Endothelial cell of umbilical vein (primary cell): ENCODE measurements around the gene SMIM31. TPM values are rescaled to one million over a fixed set of nuclear protein-coding genes. Genes with fewer than 3 reads are reported as not detected.

ENCODE experiments used
- BruUV-seq: library from RNA; stranded (reverse); fragments of 400-500 nt; replicated peaks from 2 replicates; lab custom pipeline; 2021; lab: Mats Ljungman, UMichigan
- CTCF ChIA-PET: fragments of 300-600, 350-600 bp; sonication (Branson Sonifier 250); formaldehyde crosslinking; loops from one replicate; lab custom pipeline; 2021; ENCODE audit warnings: antibody characterized with exemption, inconsistent platforms; lab: Charles Lee
- POLR2A ChIA-PET: fragments of 300-600, 350-600 bp; sonication (Branson Sonifier 250); formaldehyde crosslinking; loops from one replicate; lab custom pipeline; 2021; ENCODE audit warnings: antibody characterized with exemption, inconsistent platforms; lab: Charles Lee
- DNase-seq: peaks from one replicate; pipeline ENCODE4 v3.0.0-alpha.2; 2011; ENCODE audit warnings: low read depth, low spot score
- FAIRE-seq: peaks from 2 replicates; lab custom pipeline; 2011; peaks lifted over from hg19 to GRCh38; lab: Jason Lieb, UNC
- H2AFZ ChIP-seq: 2 replicates; pipeline ENCODE4 v1.6.0; 2012; ENCODE audit warnings: low read depth, low read length, control low read depth, inconsistent platforms
- H3K27ac ChIP-seq: 2 replicates; pipeline ENCODE4 v1.5.1; 2011; ENCODE audit warnings: low read depth, mild to moderate bottlenecking, control low read depth, low read length, moderate library complexity; ENCODE audit not compliant: insufficient read depth
- H3K27me3 ChIP-seq, 2 experiments: 2 replicates each; pipeline versions ENCODE4 v1.6.0 to v1.6.1; 2011; ENCODE audit warnings: low read length in 2 of 2, mixed read lengths in 1 of 2; ENCODE audit not compliant: control insufficient read depth in 2 of 2, insufficient read depth in 2 of 2
- H3K36me3 ChIP-seq, 2 experiments: 2 replicates in 1 of 2; 3 replicates in 1 of 2; pipeline ENCODE4 v1.5.1; 2011; ENCODE audit warnings: low read length in 2 of 2, mild to moderate bottlenecking in 1 of 2, moderate library complexity in 1 of 2; ENCODE audit not compliant: control insufficient read depth in 2 of 2, insufficient read depth in 2 of 2; ENCODE audit errors: extremely low read depth in 1 of 2
- H3K4me1 ChIP-seq: 3 replicates; pipeline ENCODE4 v1.5.1; 2011; ENCODE audit warnings: mild to moderate bottlenecking, low read length; ENCODE audit not compliant: control insufficient read depth, insufficient read depth; ENCODE audit errors: extremely low read depth
- H3K4me2 ChIP-seq: 2 replicates; pipeline ENCODE4 v1.6.1; 2011; ENCODE audit warnings: low read length, control low read depth, mixed read lengths; ENCODE audit not compliant: insufficient read depth
- H3K4me3 ChIP-seq, 3 experiments: fragments of 200-600 bp in 1 of 3; sonication (generic), shearing (Covaris generic) in 1 of 3; replicated peaks in 1 of 3; 2 replicates each; pipeline ENCODE4 v1.5.1; 2011 to 2016; ENCODE audit warnings: control low read depth in 3 of 3, low read length in 3 of 3, mild to moderate bottlenecking in 2 of 3, inconsistent platforms in 1 of 3, low read depth in 1 of 3, moderate library complexity in 1 of 3; ENCODE audit not compliant: insufficient read depth in 1 of 3
- H3K79me2 ChIP-seq: 2 replicates; pipeline ENCODE4 v1.6.0; 2012; ENCODE audit warnings: low read length, inconsistent platforms; ENCODE audit not compliant: control insufficient read depth, insufficient read depth
- H3K9ac ChIP-seq: replicated peaks from 2 replicates; pipeline ENCODE3; 2011; ENCODE audit warnings: low read length, control low read depth; ENCODE audit not compliant: insufficient read depth; ENCODE audit errors: extremely low read depth
- H3K9me1 ChIP-seq: replicated peaks from 3 replicates; pipeline ENCODE4 v1.6.0; 2011; ENCODE audit warnings: mild to moderate bottlenecking, low read length; ENCODE audit not compliant: control insufficient read depth, insufficient read depth; ENCODE audit errors: extremely low read depth
- H3K9me3 ChIP-seq: replicated peaks from 2 replicates; pipeline ENCODE4 v1.5.1; 2012; ENCODE audit warnings: low read length, inconsistent platforms; ENCODE audit not compliant: control insufficient read depth, insufficient read depth
- H4K20me1 ChIP-seq: replicated peaks from 2 replicates; pipeline ENCODE3; 2011; ENCODE audit warnings: mild to moderate bottlenecking, low read length; ENCODE audit not compliant: control insufficient read depth, insufficient read depth; ENCODE audit errors: extremely low read depth
- EZH2 ChIP-seq: IDR thresholded peaks from 2 replicates; pipeline ENCODE4 v1.6.1; 2012; ENCODE audit warnings: borderline replicate concordance, low read depth, mild to moderate bottlenecking, moderate library complexity, low read length, inconsistent platforms; ENCODE audit not compliant: severe bottlenecking
- FOS ChIP-seq: IDR thresholded peaks from 2 replicates; pipeline ENCODE4 v1.6.1; 2011; ENCODE audit warnings: mild to moderate bottlenecking, low read length, moderate library complexity, borderline replicate concordance; ENCODE audit not compliant: insufficient read depth
- GATA2 ChIP-seq: IDR thresholded peaks from 2 replicates; pipeline ENCODE4 v1.7.0; 2011; ENCODE audit warnings: low read depth, mild to moderate bottlenecking, moderate library complexity, mixed read lengths, low read length; ENCODE audit not compliant: insufficient read length, insufficient read depth
- JUN ChIP-seq: IDR thresholded peaks from 2 replicates; pipeline ENCODE4 v1.6.1; 2011; ENCODE audit warnings: borderline replicate concordance, low read depth; ENCODE audit not compliant: insufficient read length, insufficient read depth
- MYC ChIP-seq: IDR thresholded peaks from one replicate; pipeline ENCODE4 v1.6.1; 2011; ENCODE audit warnings: mild to moderate bottlenecking, low read depth, low read length
- POLR2A ChIP-seq: IDR thresholded peaks from 2 replicates; pipeline ENCODE4 v1.6.1; 2012; ENCODE audit warnings: low read depth, mild to moderate bottlenecking, control low read depth, low read length
- POLR2AphosphoS5 ChIP-seq: IDR thresholded peaks from 2 replicates; pipeline ENCODE4 v1.6.1; 2012; ENCODE audit warnings: low read depth, mild to moderate bottlenecking, control low read depth, low read length, moderate library complexity; ENCODE audit not compliant: insufficient read depth
- dilution Hi-C: fragments of 300-500 bp; cut with MboI; formaldehyde crosslinking; loops from one replicate; pipeline ENCODE4 v1.15.0; 2019; ENCODE audit warnings: low sequenced_read_pairs; ENCODE audit not compliant: extremely low pct_ligation_motif_present
- intact Hi-C: fragments of 100-400 bp; cut with micrococcal nuclease; formaldehyde crosslinking; loops from one replicate; pipeline ENCODE4 v1.10.0; 2022
- polyA plus RNA-seq, 4 experiments: library from polyadenylated mRNA; depleted of rRNA in 3 of 4; stranded (reverse) in 3 of 4; unstranded in 1 of 4; fragments of >200 nt; gene quantifications; 2 replicates each; pipeline versions ENCODE4 v1.2.1 to v1.2.3, GENCODE V29; 2011 to 2012; ENCODE audit warnings: missing spikeins in 1 of 4
- total RNA-seq: library from RNA; stranded (reverse); gene quantifications from 2 replicates; pipeline ENCODE4 v1.2.3, GENCODE V29; 2021
- TF ChIP-seq, protein P1 (sequence below), 2 donors: IDR thresholded peaks; 1 replicate in 1 of 2; 2 replicates in 1 of 2; pipeline ENCODE4 v1.5.1; 2011; ENCODE audit warnings: low read length in 2 of 2, mild to moderate bottlenecking in 2 of 2, moderate library complexity in 2 of 2, control low read depth in 1 of 2, inconsistent platforms in 1 of 2, low read depth in 1 of 2; ENCODE audit not compliant: insufficient read depth in 1 of 2; ENCODE audit errors: extremely low read depth in 1 of 2
- TF ChIP-seq, protein P2 (sequence below): IDR thresholded peaks from 2 replicates; pipeline ENCODE4 v1.6.1; 2011; ENCODE audit not compliant: insufficient read depth, insufficient read length

SMIM31 gene
- total and polyA plus RNA-seq, 2 donors (not counting 3 experiments of a cell fraction or from before 2014, with no cell fraction given): not detected

DNA sequence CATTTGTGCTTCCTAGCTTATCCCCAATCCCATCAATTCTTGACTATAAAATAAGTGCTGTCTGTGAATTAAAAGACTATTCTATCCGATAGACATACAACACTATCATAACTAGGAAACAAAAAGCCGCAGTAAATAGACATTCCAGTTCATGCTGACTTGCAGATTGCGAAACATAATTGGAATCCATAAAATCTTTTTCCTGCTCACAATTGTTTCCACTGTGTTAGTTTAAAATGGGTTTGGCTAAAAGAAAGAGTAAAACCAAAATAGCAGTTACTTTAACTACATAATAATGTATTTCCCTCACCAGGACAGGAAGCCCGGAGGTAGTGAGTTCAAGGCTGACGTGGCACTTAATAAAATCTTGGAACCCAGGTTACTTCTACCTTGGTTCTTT is 17.2 kb downstream of the SMIM31 start:
- DNase-seq (no peak), FAIRE-seq (no peak)
- H3K79me2 ChIP-seq: no peaks in the 10 kb centered on the region
- dilution Hi-C loops (no loop called here), intact Hi-C loops (no loop called here)
- H3K4me2 ChIP-seq: no peak overlapping the region
- H3K27ac ChIP-seq: no peak overlapping the region
- BruUV-seq: no TSS peak
- H3K4me3 ChIP-seq: no peak overlapping the region
- no peaks in the 10 kb centered on the region for H3K36me3 ChIP-seq
- TF ChIP-seq POLR2A (no peak), POLR2AphosphoS5 (no peak), MYC (no peak), JUN (no peak), GATA2 (no peak), FOS (no peak), EZH2 (no peak)
- TF ChIP-seq, protein P1, sequence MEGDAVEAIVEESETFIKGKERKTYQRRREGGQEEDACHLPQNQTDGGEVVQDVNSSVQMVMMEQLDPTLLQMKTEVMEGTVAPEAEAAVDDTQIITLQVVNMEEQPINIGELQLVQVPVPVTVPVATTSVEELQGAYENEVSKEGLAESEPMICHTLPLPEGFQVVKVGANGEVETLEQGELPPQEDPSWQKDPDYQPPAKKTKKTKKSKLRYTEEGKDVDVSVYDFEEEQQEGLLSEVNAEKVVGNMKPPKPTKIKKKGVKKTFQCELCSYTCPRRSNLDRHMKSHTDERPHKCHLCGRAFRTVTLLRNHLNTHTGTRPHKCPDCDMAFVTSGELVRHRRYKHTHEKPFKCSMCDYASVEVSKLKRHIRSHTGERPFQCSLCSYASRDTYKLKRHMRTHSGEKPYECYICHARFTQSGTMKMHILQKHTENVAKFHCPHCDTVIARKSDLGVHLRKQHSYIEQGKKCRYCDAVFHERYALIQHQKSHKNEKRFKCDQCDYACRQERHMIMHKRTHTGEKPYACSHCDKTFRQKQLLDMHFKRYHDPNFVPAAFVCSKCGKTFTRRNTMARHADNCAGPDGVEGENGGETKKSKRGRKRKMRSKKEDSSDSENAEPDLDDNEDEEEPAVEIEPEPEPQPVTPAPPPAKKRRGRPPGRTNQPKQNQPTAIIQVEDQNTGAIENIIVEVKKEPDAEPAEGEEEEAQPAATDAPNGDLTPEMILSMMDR (IDR thresholded peaks at IDR 0.05; ENCODE audit: extremely low read depth in 1 of 2, insufficient read depth in 1 of 2, low read depth in 1 of 2, low read length in 2 of 2): no peak
- TF ChIP-seq, protein P2, sequence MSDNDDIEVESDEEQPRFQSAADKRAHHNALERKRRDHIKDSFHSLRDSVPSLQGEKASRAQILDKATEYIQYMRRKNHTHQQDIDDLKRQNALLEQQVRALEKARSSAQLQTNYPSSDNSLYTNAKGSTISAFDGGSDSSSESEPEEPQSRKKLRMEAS: no peak
- CTCF ChIA-PET: interaction anchor here (1.0 kb wide), 1 partner anchor 9 kb away, joined by 3 read pairs; no protein-coding TSS in a partner anchor
- no peak overlapping the region for H2AFZ ChIP-seq
- no peaks in the 10 kb centered on the region for H4K20me1 ChIP-seq
- no peaks in the 10 kb centered on the region for H3K9me1 ChIP-seq
- H3K27me3 ChIP-seq: no peaks in the 10 kb centered on the region
- no peaks in the 10 kb centered on the region for H3K4me1 ChIP-seq
- POLR2A ChIA-PET: no interaction called here
- no peak overlapping the region for H3K9ac ChIP-seq
- H3K9me3 ChIP-seq: no peaks in the 10 kb centered on the region
